Right lobe of liver (tissue), 6 donors: Measurements from ENCODE around the gene SSRP1. TPM values are rescaled to one million over a fixed set of nuclear protein-coding genes. Genes with fewer than 3 reads are reported as not detected.

Experiments
- ATAC-seq, 4 donors: fragments of 200-7000 bp; cut with Tn5 transposase; one replicate each; pipeline ENCODE4 v1.9.1; 2020; ENCODE audit warnings: mild to moderate bottlenecking in 4 of 4, moderate library complexity in 4 of 4
- DNase-seq, 3 donors: peaks; one replicate each; pipeline ENCODE4 v3.0.0-alpha.2; 2020
- H3K27ac ChIP-seq, 3 donors: fragments of 200-600 bp; one replicate each; pipeline ENCODE4 v1.8.0; 2022
- H3K27me3 ChIP-seq, 2 donors: fragments of 200-600 bp; one replicate each; pipeline ENCODE4 v1.8.0; 2022
- H3K36me3 ChIP-seq, 4 donors: fragments of 200-600 bp; sonication (generic) in 1 of 4; one replicate each; pipeline versions ENCODE4 v1.5.1 to v1.8.0; 2017 to 2022; ENCODE audit warnings: control low read depth in 1 of 4
- H3K4me1 ChIP-seq, 4 donors: fragments of 200-600 bp; sonication (generic) in 1 of 4; one replicate each; pipeline versions ENCODE4 v1.5.1 to v1.8.0; 2017 to 2022; ENCODE audit warnings: control low read depth in 1 of 4
- H3K4me3 ChIP-seq, 3 donors: fragments of 200-600 bp; one replicate each; pipeline ENCODE4 v1.8.0; 2022
- H3K9me3 ChIP-seq, 4 donors: fragments of 200-600 bp; sonication (generic) in 1 of 4; one replicate each; pipeline versions ENCODE4 v1.5.1 to v1.8.0; 2017 to 2022; ENCODE audit warnings: control low read depth in 1 of 4
- POLR2A ChIP-seq: fragments of 450-650 bp; IDR thresholded peaks from one replicate; pipeline ENCODE4 v1.6.1; 2017; ENCODE audit warnings: antibody characterized with exemption, mild to moderate bottlenecking
- WGBS: methylation state at CpG from one replicate; pipeline ENCODE4 v1.1.6; 2018; ENCODE audit warnings: low coverage, low lambda C conversion rate; ENCODE audit not compliant: insufficient coverage; ENCODE audit errors: missing lambda C conversion rate; 5-methylcytosine and 5-hydroxymethylcytosine counted together
- intact Hi-C, 2 donors: fragments of 100-400 bp; cut with DNase I; formaldehyde crosslinking; loops; one replicate each; pipeline versions ENCODE4 v1.11.2 to v1.14.1; 2022
- total RNA-seq, 6 experiments: library from RNA; depleted of rRNA in 2 of 6; stranded (reverse); fragments of >200 nt in 2 of 6; fragmentation: NEBNext Ultra II Directional in 3 of 6; extraction: Animal tissue kit (Norgen Biotek cat#: 25700) in 3 of 6; gene quantifications; one replicate each; pipeline versions ENCODE4 v1.1.0 to v1.2.4, GENCODE V29; 2016 to 2023
- TF ChIP-seq, protein P1 (sequence below), 4 donors: fragments of 200-600 bp in 3 of 4; fragments of 450-650 bp in 1 of 4; IDR thresholded peaks; one replicate each; pipeline versions ENCODE4 v1.5.1 to v1.8.0; 2016 to 2022; ENCODE audit warnings: antibody characterized with exemption in 4 of 4, mild to moderate bottlenecking in 2 of 4
- donor health status: DM: no; HTN: yes; CAD: no.
- donor health status: DM: no; HTN: no; CAD: no.
- donor health status: DM: no; HTN: no; CAD: no.
- donor health status: DM: no; HTN: yes; CAD: no.
- donor health status: DM: no; HTN: yes; CAD: no.

The SSRP1 gene
- total RNA-seq, 6 experiments from 2014 or later: 24.5 to 47.9 (median 29.9) TPM

DNA sequence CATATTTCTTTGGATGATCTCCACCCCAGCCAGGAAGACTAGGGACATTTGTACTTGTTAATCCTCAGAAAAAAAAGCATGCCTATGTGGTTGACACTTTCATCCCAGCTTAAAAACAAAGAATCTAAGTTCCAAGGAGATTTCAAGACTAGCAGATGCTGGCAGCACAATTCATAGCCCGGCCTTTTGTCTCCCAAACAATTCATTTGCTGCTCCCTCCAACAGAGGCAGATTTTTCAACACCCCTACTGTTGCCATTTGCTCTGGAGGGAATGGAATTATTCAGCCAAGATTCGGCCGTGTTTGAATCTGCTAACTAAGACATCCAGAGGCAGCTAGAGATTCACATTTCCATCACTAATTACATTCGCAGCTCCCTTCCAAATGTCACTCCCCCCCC, 17.8 kb upstream of the SSRP1 start:
- ATAC-seq (no peak), DNase-seq (no peak)
- WGBS: 67% methylated on average over 4 of the region's 4 CpGs
- Histone ChIP-seq H3K4me3 (no peak overlapping the region), H3K27me3 (no peaks in the 10 kb centered on the region), H3K27ac (no peak overlapping the region), H3K4me1 (peaks cover 0 to 5% (median 1%) of the 10 kb centered on the region in 4 donors), H3K36me3 (no peaks in the 10 kb centered on the region), H3K9me3 (no peaks in the 10 kb centered on the region)
- intact Hi-C loops: no loop called here
- TF ChIP-seq, protein P1, sequence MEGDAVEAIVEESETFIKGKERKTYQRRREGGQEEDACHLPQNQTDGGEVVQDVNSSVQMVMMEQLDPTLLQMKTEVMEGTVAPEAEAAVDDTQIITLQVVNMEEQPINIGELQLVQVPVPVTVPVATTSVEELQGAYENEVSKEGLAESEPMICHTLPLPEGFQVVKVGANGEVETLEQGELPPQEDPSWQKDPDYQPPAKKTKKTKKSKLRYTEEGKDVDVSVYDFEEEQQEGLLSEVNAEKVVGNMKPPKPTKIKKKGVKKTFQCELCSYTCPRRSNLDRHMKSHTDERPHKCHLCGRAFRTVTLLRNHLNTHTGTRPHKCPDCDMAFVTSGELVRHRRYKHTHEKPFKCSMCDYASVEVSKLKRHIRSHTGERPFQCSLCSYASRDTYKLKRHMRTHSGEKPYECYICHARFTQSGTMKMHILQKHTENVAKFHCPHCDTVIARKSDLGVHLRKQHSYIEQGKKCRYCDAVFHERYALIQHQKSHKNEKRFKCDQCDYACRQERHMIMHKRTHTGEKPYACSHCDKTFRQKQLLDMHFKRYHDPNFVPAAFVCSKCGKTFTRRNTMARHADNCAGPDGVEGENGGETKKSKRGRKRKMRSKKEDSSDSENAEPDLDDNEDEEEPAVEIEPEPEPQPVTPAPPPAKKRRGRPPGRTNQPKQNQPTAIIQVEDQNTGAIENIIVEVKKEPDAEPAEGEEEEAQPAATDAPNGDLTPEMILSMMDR (IDR thresholded peaks at IDR 0.05): no peak
- TF ChIP-seq POLR2A: no peak

DNA sequence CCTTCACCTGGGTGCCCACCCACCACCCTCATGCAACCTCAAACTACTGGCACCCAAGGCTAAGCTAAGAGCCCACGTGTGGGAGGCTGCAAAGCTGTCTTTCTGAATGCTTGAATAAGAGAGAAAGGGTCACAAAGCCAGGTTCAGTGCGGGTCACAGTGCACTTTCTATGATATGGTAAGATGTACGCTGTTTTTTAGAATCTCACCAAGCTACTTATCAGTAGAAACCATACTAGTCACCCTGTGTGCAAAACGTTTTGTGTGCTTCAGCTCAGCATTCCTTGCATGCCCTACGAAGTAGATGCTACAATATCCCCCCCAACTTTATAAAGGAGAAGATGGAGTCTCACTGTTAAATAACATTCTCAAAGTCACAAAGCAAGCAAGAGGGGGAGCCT, 17.3 kb upstream of the SSRP1 start:
- DNase-seq (no peak), ATAC-seq (no peak)
- no peaks in the 10 kb centered on the region for H3K36me3 ChIP-seq
- 100% methylated on average over 1 of the region's 5 CpGs for WGBS
- no peak overlapping the region for H3K4me3 ChIP-seq
- peaks cover 0 to 5% (median 1%) of the 10 kb centered on the region in 4 donors for H3K4me1 ChIP-seq
- no peaks in the 10 kb centered on the region for H3K9me3 ChIP-seq
- TF ChIP-seq, protein P1 (IDR thresholded peaks at IDR 0.05): no peak
- no peak for TF ChIP-seq POLR2A
- no peaks in the 10 kb centered on the region for H3K27me3 ChIP-seq
- intact Hi-C loops: no loop called here
- H3K27ac ChIP-seq: no peak overlapping the region

DNA sequence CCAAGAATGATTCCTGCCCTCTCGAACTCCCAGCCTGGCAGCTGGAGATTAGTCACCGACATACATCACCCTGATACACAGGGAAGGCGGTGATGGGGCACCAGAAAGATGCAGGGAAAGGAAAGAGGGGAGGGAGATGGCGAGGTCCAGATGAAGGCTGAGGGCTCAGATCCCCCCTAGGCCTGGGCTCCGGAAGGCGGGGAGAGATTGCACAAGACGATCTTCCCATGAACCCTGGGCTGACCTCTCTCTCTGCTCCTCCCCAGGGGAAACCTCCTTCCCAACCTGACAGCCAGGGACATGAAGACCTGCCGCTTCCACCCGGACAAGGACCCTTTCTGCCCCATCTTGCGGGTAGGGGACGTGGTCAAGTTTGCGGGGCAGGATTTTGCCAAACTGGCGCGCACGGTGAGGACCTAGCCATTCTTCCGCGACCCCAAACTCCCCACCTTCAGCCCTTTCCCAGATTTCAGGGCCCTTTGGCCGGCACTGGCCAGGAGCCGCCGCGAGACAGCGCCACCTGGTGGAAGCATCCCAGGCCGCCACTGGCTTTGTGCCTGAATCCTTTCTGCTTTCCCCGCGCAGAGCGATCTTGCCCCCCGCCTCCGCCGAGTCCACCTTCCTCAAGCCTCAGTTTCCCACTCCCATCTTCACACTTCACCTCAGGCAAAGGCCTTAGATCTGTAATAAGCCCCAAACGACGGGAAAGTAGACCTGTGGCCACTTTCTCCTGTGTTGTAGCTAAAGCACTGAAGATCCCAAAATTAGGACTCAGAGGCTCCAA, 14.0 kb upstream of the SSRP1 start:
- intact Hi-C loops: loop anchor here (10.0 kb wide), 2 partner anchors 135 to 295 kb away; partner anchors contain the start of gene YPEL4 (in 2 of the 2)
- 28% methylated on average over 19 of the region's 31 CpGs for WGBS

DNA sequence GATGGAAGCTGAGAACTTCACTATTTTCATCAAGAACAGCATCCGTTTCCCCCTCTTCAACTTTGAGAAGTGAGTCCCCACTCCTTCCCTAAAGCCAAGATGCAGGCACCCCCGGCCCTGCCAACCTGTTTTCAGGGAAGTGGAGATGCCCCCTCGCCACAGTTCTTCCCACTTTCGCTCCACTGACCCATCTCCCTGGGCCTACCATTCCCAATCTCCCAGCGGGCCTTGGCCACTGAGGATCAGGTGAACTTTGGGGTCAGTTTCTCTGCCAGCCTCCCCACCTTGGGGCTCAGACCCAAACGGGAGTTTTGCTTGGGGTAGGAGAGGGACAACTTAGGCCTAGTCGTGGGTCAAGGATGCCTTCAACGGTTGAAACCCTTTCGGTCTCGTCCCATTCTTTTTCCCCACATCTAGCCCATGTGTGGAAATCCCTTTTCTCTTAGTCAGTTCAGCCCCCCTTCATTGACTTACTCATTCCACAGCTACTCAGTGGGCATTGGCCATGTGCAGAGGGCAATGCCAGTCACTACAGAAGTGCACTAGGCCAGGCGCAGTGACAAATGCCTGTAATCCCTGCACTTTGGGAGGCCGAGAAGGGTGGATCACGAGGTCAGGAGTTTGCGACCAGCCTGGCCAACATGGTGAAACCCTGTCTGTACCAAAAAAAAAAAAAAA, 13.1 kb upstream of the SSRP1 start:
- Histone ChIP-seq H3K9me3 (no peaks in the 10 kb centered on the region), H3K36me3 (no peaks in the 10 kb centered on the region), H3K27ac (no peak overlapping the region), H3K4me3 (no peak overlapping the region), H3K4me1 (no peaks in the 10 kb centered on the region), H3K27me3 (no peaks in the 10 kb centered on the region)
- intact Hi-C loops: loop anchor here (10.0 kb wide), 2 partner anchors 136 to 296 kb away; partner anchors contain the start of gene YPEL4 (in 2 of the 2)
- ATAC-seq (no peak), DNase-seq (no peak)
- WGBS: 74% methylated on average over 8 of the region's 14 CpGs
- TF ChIP-seq, protein P1 (IDR thresholded peaks at IDR 0.05): no peak
- TF ChIP-seq POLR2A: no peak

More for the DNA sequence above, 14.0 kb upstream of the SSRP1 start:
- Histone ChIP-seq H3K27me3 (no peaks in the 10 kb centered on the region), H3K4me3 (peak overlapping the region in 2 of 3 donors; percentile 29 to 52), H3K36me3 (no peaks in the 10 kb centered on the region), H3K27ac (no peak overlapping the region), H3K9me3 (no peaks in the 10 kb centered on the region), H3K4me1 (no peaks in the 10 kb centered on the region)
- TF ChIP-seq, protein P1 (IDR thresholded peaks at IDR 0.05): peak; percentile 71 to 93 (median 88)
- TF ChIP-seq POLR2A: no peak
- ATAC-seq (peak; percentile 73 to 90 (median 80)), DNase-seq (peak; percentile 74 to 79 (median 75))
